H9 (cell line): ENCODE data around the gene SH3GL3. TPM values are rescaled to one million over a fixed set of nuclear protein-coding genes. Genes with fewer than 3 reads are reported as not detected.

Experiments
- DNase-seq: peaks from one replicate; pipeline ENCODE4 v3.0.0-alpha.2; 2017
- H2AFZ ChIP-seq: one replicate; pipeline ENCODE4 v1.6.1; 2013; ENCODE audit warnings: mild to moderate bottlenecking, low read length, control low read depth, moderate library complexity
- H2AK5ac ChIP-seq: 2 replicates; pipeline ENCODE4 v1.6.1; 2013; ENCODE audit warnings: low read length, control low read depth, mixed read lengths; ENCODE audit not compliant: insufficient read length
- H2BK120ac ChIP-seq: one replicate; pipeline ENCODE4 v1.6.1; 2013; ENCODE audit warnings: low read depth, mild to moderate bottlenecking, low read length, control low read depth, inconsistent platforms; ENCODE audit not compliant: poor library complexity, severe bottlenecking
- H2BK12ac ChIP-seq: 2 replicates; pipeline ENCODE4 v1.6.1; 2013; ENCODE audit warnings: low read length, control low read depth, mixed read lengths, low read depth; ENCODE audit not compliant: insufficient read length
- H2BK15ac ChIP-seq: 2 replicates; pipeline ENCODE4 v1.6.1; 2013; ENCODE audit warnings: low read depth, low read length, control low read depth
- H2BK20ac ChIP-seq: one replicate; pipeline ENCODE4 v1.6.1; 2013; ENCODE audit warnings: low read depth, mild to moderate bottlenecking, low read length, control low read depth, inconsistent platforms; ENCODE audit not compliant: poor library complexity, severe bottlenecking
- H2BK5ac ChIP-seq: 2 replicates; pipeline ENCODE4 v1.6.1; 2013; ENCODE audit warnings: low read length, control low read depth, mixed read lengths; ENCODE audit not compliant: insufficient read length
- H3K14ac ChIP-seq: 2 replicates; pipeline ENCODE4 v1.6.1; 2013; ENCODE audit warnings: low read length, control low read depth; ENCODE audit not compliant: insufficient read depth
- H3K18ac ChIP-seq: 2 replicates; pipeline ENCODE4 v1.6.1; 2013; ENCODE audit warnings: low read depth, mild to moderate bottlenecking, mixed read lengths, low read length, control low read depth; ENCODE audit not compliant: insufficient read length
- H3K23ac ChIP-seq: 2 replicates; pipeline ENCODE4 v1.6.1; 2013; ENCODE audit warnings: low read length, control low read depth, mixed read lengths, low read depth; ENCODE audit not compliant: insufficient read length
- H3K23me2 ChIP-seq: 2 replicates; pipeline ENCODE4 v1.6.1; 2013; ENCODE audit warnings: low read depth, mild to moderate bottlenecking, mixed read lengths, low read length, control low read depth; ENCODE audit not compliant: insufficient read length, poor library complexity, severe bottlenecking
- H3K27ac ChIP-seq: 2 replicates; pipeline ENCODE4 v1.5.1; 2013; ENCODE audit warnings: low read length, control low read depth, mixed read lengths, low read depth; ENCODE audit not compliant: insufficient read length
- H3K27me3 ChIP-seq: 2 replicates; pipeline ENCODE4 v1.6.1; 2013; ENCODE audit warnings: low read length, control low read depth, inconsistent platforms; ENCODE audit not compliant: insufficient read depth
- H3K4ac ChIP-seq: 2 replicates; pipeline ENCODE4 v1.6.1; 2013; ENCODE audit warnings: low read depth, mild to moderate bottlenecking, control low read depth, inconsistent platforms, low read length, moderate library complexity
- H3K4me1 ChIP-seq: 2 replicates; pipeline ENCODE4 v1.6.1; 2013; ENCODE audit warnings: low read length, control low read depth, inconsistent platforms; ENCODE audit not compliant: insufficient read depth
- H3K4me2 ChIP-seq: 2 replicates; pipeline ENCODE4 v1.6.1; 2013; ENCODE audit warnings: low read length, control low read depth, mixed read lengths; ENCODE audit not compliant: insufficient read length, insufficient read depth
- H3K56ac ChIP-seq: 2 replicates; pipeline ENCODE4 v1.6.1; 2013; ENCODE audit warnings: low read depth, mild to moderate bottlenecking, mixed read lengths, low read length, control low read depth; ENCODE audit not compliant: insufficient read length
- H3K79me1 ChIP-seq: 2 replicates; pipeline ENCODE4 v1.6.1; 2013; ENCODE audit warnings: low read depth, mild to moderate bottlenecking, moderate library complexity, low read length, control low read depth, inconsistent platforms; ENCODE audit not compliant: insufficient read depth, poor library complexity, severe bottlenecking
- H3K79me2 ChIP-seq: 2 replicates; pipeline ENCODE4 v1.6.1; 2013; ENCODE audit warnings: low read length, control low read depth, inconsistent platforms; ENCODE audit not compliant: insufficient read depth
- H3K9ac ChIP-seq: 2 replicates; pipeline ENCODE4 v1.6.1; 2013; ENCODE audit warnings: low read length, control low read depth, mixed read lengths; ENCODE audit not compliant: insufficient read length; ENCODE audit errors: extremely low read depth
- H3K9me3 ChIP-seq: one replicate; pipeline ENCODE4 v1.6.1; 2013; ENCODE audit warnings: low read depth, low read length, inconsistent platforms; ENCODE audit not compliant: control insufficient read depth
- H3T11ph ChIP-seq: one replicate; pipeline ENCODE4 v1.6.1; 2013; ENCODE audit warnings: mild to moderate bottlenecking, low read length, control low read depth, inconsistent platforms
- H4K20me1 ChIP-seq: one replicate; pipeline ENCODE4 v1.6.1; 2013; ENCODE audit not compliant: control insufficient read depth, insufficient read length, insufficient read depth
- H4K5ac ChIP-seq: 2 replicates; pipeline ENCODE4 v1.6.1; 2013; ENCODE audit warnings: low read depth, mild to moderate bottlenecking, mixed read lengths, low read length, control low read depth; ENCODE audit not compliant: insufficient read length
- H4K8ac ChIP-seq: replicated peaks from 2 replicates; pipeline ENCODE4 v1.6.1; 2013; ENCODE audit warnings: low read length, control low read depth, mixed read lengths, low read depth; ENCODE audit not compliant: insufficient read length
- H4K91ac ChIP-seq: 2 replicates; pipeline ENCODE4 v1.6.1; 2013; ENCODE audit warnings: low read depth, mild to moderate bottlenecking, moderate library complexity, mixed read lengths, low read length, control low read depth; ENCODE audit not compliant: insufficient read length
- H3K27ac Mint-ChIP-seq, 3 experiments: 2 replicates in 2 of 3; 3 replicates in 1 of 3; pipeline ENCODE4 v1.8.0; 2020 to 2021; ENCODE audit warnings: mixed read lengths in 3 of 3, mild to moderate bottlenecking in 1 of 3, moderate library complexity in 1 of 3
- H3K27me3 Mint-ChIP-seq: 2 replicates; pipeline ENCODE4 v1.8.0; 2021; ENCODE audit warnings: low read depth, mild to moderate bottlenecking, moderate library complexity, mixed read lengths
- H3K36me3 Mint-ChIP-seq, 3 experiments: 2 replicates in 2 of 3; 3 replicates in 1 of 3; pipeline ENCODE4 v1.8.0; 2020 to 2021; ENCODE audit warnings: low read depth in 3 of 3, mixed read lengths in 3 of 3; ENCODE audit not compliant: insufficient read depth in 1 of 3
- H3K4me1 Mint-ChIP-seq, 2 experiments: 2 replicates each; pipeline ENCODE4 v1.8.0; 2020; ENCODE audit warnings: mixed read lengths in 2 of 2
- H3K4me3 Mint-ChIP-seq, 2 experiments: 2 replicates in 1 of 2; 3 replicates in 1 of 2; pipeline ENCODE4 v1.8.0; 2020 to 2021; ENCODE audit warnings: mild to moderate bottlenecking in 2 of 2, mixed read lengths in 2 of 2, moderate library complexity in 1 of 2
- H3K9me3 Mint-ChIP-seq, 2 experiments: 2 replicates in 1 of 2; 3 replicates in 1 of 2; pipeline ENCODE4 v1.8.0; 2020; ENCODE audit warnings: mild to moderate bottlenecking in 2 of 2, mixed read lengths in 2 of 2, moderate library complexity in 1 of 2
- CTCF ChIP-seq: fragments of 200-600 bp; sonication (generic); conservative IDR thresholded peaks from 3 replicates; pipeline ENCODE4 v1.8.0; 2021; ENCODE audit warnings: antibody characterized with exemption, mild to moderate bottlenecking
- WGBS: extraction: QIAGEN DNeasy Blood & Tissue Kit; methylation state at CpG from one replicate; pipeline ENCODE4 v1.1.7; 2013; ENCODE audit warnings: missing lambda C conversion rate, low lambda C conversion rate, mixed read lengths; ENCODE audit not compliant: insufficient read length; ENCODE audit errors: extremely low coverage; 5-methylcytosine and 5-hydroxymethylcytosine counted together
- total RNA-seq: library from RNA; stranded (reverse); gene quantifications from 2 replicates; pipeline ENCODE4 v1.2.1, GENCODE V29; 2021

SH3GL3 gene
- total RNA-seq, 1 experiment from 2014 or later: 11.2 TPM

- no peak overlapping the region for H2BK15ac ChIP-seq
- no peak for DNase-seq
- H3K79me2 ChIP-seq: no peaks in the 10 kb centered on the region
- H3K27me3 Mint-ChIP-seq: peaks cover 5% of the 10 kb centered on the region
- no peaks in the 10 kb centered on the region for H3K4me1 Mint-ChIP-seq
- no peaks in the 10 kb centered on the region for H3K9me3 ChIP-seq
- no peak overlapping the region for H2BK12ac ChIP-seq
- H2BK20ac ChIP-seq: no peak overlapping the region
- no peak overlapping the region for H3K23ac ChIP-seq
- no peak overlapping the region for H3K56ac ChIP-seq
- no peak overlapping the region for H2BK120ac ChIP-seq
- H4K5ac ChIP-seq: no peak overlapping the region
- H3K36me3 Mint-ChIP-seq: no peaks in the 10 kb centered on the region
- no peak overlapping the region for H3K9ac ChIP-seq
- H3K23me2 ChIP-seq: no peaks in the 10 kb centered on the region
- no peak overlapping the region for H4K8ac ChIP-seq
- H3K4me2 ChIP-seq: no peak overlapping the region
- no peaks in the 10 kb centered on the region for H3K9me3 Mint-ChIP-seq
- no peak overlapping the region for H2AFZ ChIP-seq
- H3K4me3 Mint-ChIP-seq: no peak overlapping the region
- TF ChIP-seq CTCF: no peak
- no peak overlapping the region for H3K4ac ChIP-seq
- H3T11ph ChIP-seq: no peak overlapping the region
- H3K18ac ChIP-seq: no peak overlapping the region
- no peak overlapping the region for H3K14ac ChIP-seq
- no peaks in the 10 kb centered on the region for H3K27me3 ChIP-seq
- no peak overlapping the region for H3K27ac Mint-ChIP-seq
- WGBS: no CpG with 5 or more reads among the region's 6 CpGs
- no peak overlapping the region for H2AK5ac ChIP-seq
- H4K20me1 ChIP-seq: no peaks in the 10 kb centered on the region
- no peak overlapping the region for H3K27ac ChIP-seq
- H3K79me1 ChIP-seq: no peaks in the 10 kb centered on the region
- no peaks in the 10 kb centered on the region for H3K4me1 ChIP-seq
- H4K91ac ChIP-seq: no peak overlapping the region
- no peak overlapping the region for H2BK5ac ChIP-seq
Measured at GRCh38 chr15:83410532-83410931, 36.6 kb upstream of the SH3GL3 start.
